SU-DHL-6 (cell line): ENCODE results near the gene LAMA3.

Experiments used
- EZH2phosphoT487 ChIP-seq: fragments of 200-600 bp; sonication (generic), shearing (Covaris generic); conservative IDR thresholded peaks from 2 replicates; pipeline ENCODE4 v1.6.1; 2018; ENCODE audit warnings: mild to moderate bottlenecking, antibody characterized with exemption, low read length, moderate library complexity, mixed read lengths
- TF ChIP-seq, protein P1 (sequence below): fragments of 200-600 bp; sonication (generic); IDR thresholded peaks from one replicate; pipeline ENCODE4 v1.5.1; 2017; ENCODE audit warnings: antibody characterized with exemption, mild to moderate bottlenecking, low read length, moderate library complexity; ENCODE audit not compliant: insufficient read depth, poor library complexity, severe bottlenecking

DNA sequence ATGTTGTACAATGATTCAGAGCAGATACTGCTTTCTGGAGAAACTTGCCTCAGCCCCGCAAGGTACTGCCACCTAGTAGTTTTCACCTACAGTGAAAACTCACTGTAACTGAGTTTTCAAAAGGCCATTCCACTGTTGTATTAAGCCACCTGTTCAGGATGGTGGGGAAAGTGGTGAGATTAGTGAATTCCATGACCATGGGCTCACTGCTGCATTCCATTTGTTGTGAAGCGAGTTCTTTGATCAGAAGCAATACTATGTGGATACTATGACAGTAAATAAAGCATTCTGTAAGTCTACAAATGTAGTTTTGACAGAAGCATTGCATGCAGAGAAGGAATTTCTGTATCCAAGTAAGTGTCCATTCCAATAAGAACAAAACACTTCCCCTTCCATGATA is 113.6 kb downstream of the LAMA3 start:
- TF ChIP-seq, protein P1, sequence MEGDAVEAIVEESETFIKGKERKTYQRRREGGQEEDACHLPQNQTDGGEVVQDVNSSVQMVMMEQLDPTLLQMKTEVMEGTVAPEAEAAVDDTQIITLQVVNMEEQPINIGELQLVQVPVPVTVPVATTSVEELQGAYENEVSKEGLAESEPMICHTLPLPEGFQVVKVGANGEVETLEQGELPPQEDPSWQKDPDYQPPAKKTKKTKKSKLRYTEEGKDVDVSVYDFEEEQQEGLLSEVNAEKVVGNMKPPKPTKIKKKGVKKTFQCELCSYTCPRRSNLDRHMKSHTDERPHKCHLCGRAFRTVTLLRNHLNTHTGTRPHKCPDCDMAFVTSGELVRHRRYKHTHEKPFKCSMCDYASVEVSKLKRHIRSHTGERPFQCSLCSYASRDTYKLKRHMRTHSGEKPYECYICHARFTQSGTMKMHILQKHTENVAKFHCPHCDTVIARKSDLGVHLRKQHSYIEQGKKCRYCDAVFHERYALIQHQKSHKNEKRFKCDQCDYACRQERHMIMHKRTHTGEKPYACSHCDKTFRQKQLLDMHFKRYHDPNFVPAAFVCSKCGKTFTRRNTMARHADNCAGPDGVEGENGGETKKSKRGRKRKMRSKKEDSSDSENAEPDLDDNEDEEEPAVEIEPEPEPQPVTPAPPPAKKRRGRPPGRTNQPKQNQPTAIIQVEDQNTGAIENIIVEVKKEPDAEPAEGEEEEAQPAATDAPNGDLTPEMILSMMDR, result no peak
- TF ChIP-seq EZH2phosphoT487, result no peak
